Activated CD4-positive, alpha-beta T cell treated with anti-CD3 and anti-CD28 coated beads for 48 hours (primary cell): Measurements from ENCODE around the gene SORCS2.

Experiments used
- DNase-seq: peaks from one replicate; pipeline ENCODE4 v3.0.0-alpha.2; 2020

Gene SORCS2

DNA sequence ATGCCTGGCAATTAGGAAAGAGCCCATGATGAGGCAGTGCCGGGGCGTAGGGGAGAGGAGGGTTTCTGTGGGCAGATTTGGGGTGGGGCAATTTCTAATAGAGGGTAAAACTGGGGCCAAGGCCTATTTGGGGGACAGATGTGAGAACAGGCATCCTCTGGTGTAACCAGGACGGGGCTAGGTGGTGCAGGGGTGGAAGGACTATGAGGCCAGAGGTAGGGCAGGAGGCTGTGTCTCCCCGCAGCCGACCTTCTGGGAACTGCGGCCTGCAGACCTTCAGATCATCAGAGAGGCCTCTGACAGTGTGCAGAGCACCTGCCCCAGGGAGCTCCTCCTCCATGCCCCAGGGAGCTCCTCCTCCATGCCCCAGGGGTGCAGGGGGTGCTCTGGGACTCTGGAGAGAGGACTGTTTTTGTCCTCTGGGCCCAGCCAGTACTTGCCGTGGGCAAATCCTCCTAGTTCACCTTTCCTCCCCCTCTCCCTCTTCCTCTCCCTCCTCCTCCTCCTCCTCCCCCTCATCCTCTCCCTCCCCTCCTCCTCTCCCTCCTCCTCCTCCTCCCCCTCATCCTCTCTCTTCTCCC, 101.9 kb downstream of the SORCS2 start:
- DNase-seq = no peak

DNA sequence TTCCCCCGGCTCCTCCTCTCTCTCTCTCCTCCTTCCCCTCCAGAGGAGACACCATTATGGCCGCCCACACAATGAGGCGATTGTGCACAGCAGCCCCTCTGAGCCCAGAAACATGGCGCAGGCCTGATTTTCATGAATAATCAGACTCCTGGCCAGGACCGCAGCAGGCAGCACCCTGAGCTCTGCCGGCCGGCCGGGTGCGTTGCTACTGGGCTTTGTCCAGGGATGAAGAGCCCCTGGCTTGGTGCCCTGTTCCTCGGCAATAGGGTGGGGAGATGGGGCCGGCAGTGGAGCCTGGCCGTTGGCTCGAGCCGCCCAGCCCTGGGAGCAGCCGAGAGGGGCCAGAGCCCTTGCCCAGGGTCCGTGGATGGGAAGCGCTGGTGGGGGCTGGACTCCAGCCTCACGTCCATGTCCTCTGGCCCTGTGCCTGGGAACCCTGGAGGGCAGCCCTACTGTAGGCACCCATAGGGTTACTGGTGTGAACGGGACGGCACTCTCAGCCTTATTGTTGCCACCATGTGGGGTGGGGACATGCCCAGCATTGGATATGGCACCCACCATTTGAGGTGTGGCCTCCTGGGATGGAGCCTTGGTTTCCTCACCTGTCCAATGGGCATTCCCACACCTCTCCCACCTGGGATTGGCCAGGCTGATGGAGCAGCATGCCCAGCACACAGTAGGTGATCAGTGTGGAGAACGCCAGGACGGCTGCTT, 103.0 kb downstream of the SORCS2 start:
- DNase-seq = no peak

- DNase-seq = peak; percentile 34
Observed at GRCh38 chr4:7295911-7296660, 103.7 kb downstream of the SORCS2 start.

DNA sequence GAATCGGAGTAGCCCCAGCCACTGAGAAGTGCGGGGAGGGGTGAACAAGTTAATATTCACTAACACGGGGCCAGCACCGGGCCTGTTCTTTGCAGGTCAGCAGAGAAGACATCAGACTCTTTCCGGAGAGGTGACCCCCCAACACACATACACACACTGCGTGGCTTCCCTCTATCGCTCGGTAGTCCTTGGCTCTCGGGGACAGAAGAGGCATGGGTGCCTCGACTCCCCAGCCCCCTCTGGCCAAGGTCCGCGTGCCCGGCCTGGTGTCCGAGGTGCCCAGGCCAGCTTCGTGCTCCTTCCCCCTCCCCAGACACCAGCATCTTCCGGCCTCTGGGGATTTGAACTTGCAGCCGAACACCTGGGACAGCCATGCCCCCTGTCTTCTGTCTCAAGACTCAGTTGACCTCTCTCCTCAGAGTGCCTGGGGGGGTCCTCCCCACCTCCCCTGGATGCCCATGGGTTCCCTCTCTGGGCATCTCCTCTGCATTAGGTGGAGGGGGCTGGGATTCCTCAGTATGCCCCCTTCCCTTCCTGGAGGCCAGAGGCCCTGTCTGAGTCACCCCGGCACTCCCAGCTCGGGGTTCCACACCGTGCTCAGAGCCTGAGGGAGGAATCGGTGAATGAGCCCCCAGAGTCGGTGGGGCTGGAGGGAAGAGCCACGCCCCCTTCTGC, 104.5 kb downstream of the SORCS2 start:
- DNase-seq = no peak

- no peak for DNase-seq
Observed at GRCh38 chr4:7297374-7297773, 105.0 kb downstream of the SORCS2 start.

DNA sequence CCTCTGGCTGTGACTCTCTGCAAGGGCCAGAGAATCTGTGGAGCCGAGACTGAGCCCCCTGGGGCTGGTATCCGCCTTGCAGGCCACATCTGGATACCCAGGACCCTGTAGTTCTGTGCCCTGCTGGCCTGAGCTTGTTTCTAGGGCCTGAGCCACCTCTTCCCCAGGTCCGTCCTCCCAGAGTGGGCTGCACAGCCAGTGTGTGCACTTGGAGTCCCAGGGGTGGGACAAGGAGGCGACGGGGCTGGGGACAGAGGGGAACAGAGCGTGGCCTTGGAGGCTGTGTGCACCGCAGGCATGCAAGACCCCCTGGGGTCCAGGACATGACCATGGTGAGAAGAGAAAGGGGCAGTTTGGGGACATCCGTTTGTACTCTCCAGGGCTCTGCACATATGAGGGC, 105.5 kb downstream of the SORCS2 start:
- DNase-seq = no peak

- no peak for DNase-seq
Observed at GRCh38 chr4:7298619-7299009, 106.3 kb downstream of the SORCS2 start.

DNA sequence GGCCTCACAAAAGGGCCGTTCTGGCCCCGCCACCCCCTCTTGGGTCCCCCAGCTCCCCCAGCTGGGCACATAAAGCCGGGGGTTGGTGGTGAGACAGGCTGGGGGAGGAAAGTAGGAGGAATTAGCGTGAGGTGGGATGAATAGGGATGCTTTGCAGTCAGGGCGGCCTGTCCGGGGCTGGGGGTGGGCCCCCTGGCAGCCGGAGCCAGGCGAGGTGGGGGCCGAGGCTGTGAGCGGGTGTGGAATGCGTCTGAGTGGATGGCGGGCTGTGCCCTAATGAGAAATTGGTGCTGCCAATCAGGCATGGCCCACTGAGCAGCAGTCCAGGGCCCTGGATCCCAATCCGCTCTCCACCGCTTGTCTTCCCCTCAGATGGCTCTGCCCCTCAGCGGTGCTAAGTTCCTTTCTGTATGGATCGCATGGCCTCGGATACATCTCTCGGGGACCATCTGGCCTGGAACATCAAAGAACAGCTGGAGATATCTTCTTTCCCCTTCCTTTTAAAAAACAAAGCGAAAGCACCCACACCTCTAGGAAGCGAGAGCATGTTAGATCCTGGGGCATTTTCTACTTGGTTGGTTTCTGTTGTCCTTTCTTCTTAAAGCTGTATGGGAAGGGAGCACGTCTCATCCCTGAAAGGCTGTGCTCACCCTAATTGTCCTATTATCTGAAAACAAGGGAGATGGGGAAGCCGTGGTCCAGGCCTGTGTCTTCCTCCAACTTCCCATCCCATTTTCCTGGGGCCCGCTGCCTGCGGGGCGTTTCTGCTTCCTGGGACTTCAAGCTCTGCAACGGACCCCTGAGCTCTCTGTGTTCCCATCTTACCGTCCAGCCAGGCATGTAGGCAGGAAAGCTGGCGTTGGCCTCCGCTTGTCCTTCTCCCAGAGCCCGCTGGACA, 106.9 kb downstream of the SORCS2 start:
- no peak for DNase-seq

DNA sequence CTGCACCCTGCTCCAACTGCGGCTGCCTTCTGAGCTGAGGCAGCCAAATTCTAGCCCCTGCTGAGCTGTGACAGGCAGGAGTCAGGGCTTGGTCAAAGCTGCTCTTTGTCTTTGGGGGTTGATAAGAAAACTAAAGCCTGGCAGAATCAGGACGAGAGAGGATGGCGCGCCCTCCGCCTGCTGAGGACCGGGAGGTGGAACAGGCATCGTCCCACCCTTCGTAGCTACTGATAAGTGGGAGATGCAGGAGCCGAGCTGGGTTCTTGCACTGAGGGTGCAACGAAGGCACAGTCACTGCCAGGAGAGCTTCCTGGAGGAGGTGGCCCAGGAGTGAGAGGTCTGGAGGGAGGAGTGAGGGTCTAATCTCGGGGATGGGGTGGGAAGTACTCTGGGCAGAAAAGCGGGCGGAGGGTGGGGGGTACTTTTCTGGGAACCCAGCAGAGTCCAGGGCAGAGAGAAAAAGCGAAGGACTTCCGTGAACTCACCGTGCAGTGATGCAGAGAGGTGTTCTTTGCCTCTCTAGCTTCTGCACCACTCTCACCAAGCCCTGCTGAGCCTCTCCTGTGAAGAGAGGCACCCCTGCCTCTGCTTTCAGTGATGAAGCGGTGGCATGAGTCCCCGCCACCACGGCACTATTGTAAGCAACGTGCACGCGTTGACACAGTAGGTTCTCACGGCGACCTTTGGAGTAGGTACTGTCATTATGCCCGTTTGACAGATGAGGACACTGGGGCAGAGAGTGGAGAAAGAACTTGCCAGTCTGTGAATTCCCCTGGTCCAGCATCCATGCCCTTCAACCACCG, 107.8 kb downstream of the SORCS2 start:
- DNase-seq = no peak

DNA sequence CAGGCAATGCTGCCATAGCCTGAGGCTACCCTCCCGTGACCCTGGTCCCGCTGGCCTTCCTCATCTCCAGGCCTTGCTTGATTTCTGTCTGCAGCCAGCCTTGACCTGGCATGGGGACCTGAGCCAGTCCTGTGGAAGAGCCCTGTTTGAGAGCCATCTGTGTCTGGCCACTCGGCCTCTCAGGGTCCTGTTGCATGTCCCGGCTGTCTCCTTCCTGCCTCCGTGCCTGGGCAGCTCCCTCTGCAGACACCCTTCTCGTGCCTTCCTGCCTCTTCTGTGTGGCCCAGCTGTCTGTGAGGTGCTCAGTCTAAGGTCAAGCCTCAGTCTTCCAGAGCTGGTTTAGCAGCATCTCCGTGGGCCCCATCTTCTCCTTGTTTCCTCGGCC, 108.4 kb downstream of the SORCS2 start:
- no peak for DNase-seq

DNA sequence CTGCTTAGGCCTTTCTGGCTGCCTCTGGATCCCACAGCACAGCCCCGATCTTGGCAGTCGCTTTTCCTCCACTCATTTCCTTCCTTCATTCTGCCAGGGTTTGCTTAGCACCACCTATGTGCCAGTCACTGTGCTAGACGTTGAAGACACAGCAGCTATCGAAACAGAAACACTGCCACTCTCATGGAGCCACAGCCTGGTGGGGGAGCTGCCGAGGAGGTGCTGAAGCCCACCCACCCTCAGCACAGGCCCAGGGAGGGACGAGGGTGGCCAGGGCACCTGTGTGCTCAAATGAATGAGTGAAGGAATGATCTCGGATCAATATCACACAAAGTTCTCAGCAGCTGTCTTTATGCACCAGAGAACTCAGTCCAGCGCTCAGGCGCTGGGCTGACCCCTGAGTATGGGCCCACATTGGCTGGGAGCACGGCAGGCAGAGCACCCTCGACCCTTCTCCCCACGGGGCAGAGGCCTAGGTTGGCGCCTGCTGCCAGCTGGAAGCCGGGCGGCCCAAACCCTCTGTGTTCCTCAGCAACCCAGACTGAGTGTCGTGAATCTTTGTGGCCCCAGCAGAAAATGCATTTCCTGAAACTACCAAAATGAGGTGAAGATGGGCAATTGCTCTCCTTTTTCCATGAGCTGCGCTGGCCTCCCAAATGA, 108.9 kb downstream of the SORCS2 start:
- DNase-seq = no peak

DNA sequence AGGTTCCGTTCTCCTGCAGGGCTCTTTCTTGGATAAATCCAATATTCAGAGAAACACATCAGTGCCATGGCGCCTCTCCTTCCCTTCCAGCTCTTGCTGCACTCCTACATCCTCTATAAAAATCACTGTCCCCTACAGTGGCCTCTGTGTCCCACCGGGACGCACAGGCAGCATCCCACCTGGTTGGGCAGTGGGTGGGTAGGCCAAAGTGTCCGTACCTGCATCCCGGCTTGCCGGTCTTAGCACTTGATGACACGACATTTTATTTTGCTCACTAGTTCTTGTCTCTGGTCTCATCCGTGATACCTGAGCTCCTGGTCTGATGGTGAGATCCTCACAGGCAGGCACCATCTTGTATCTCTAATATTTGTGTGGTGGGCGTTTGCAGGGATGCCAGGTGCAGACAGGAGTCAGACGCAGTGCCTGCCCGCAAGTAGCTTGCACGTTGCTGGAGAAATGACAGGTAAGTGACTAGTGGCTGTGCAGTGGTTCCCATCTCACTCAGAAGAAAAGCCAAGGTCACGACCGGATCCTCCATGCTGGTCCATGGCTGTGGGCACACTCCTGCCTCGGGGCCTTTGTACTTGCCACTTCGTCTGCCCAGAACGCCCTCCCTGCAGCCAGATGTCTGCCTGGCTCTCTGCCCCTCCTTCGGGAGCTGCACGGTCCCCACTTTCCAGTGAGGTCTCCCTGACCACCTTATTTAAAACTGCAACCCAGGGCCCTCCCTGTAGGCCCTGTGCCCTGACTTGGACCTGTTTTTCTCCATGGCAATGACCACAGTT, 109.7 kb downstream of the SORCS2 start:
- DNase-seq = no peak

DNA sequence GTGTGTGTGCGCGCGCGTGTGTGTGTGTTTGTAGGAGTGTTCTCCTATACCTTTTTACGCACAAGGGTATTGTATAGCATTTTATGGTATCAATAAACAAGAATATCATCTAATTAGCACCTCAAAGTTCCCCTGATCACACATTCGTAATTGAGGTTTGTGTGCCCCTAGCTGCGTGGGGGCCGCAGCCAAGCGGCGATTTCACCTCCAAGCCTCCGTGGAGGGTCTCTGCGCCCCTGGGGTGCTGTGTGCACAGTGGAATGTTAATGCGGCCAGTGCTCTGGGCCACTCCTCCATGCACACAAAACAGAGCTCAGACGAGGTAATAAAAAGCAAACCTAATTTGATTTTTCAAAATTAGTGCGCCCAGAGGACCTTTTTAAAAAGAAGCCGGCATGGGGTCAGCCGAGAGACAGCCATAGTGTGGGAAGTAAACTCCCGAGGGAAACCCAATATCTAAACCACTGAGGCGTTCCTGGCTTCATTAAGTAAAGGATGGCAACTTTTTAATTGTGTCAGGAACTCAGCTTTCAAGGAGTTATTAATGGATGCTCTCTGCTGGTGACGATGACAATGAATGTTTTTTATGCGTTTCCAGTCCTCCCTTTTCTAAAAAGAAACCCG, 110.6 kb downstream of the SORCS2 start:
- no peak for DNase-seq

GRCh38 chr4:7303561-7303960, 111.2 kb downstream of the SORCS2 start:
- DNase-seq = no peak

GRCh38 chr4:7304436-7304835, 112.1 kb downstream of the SORCS2 start:
- DNase-seq = no peak

DNA sequence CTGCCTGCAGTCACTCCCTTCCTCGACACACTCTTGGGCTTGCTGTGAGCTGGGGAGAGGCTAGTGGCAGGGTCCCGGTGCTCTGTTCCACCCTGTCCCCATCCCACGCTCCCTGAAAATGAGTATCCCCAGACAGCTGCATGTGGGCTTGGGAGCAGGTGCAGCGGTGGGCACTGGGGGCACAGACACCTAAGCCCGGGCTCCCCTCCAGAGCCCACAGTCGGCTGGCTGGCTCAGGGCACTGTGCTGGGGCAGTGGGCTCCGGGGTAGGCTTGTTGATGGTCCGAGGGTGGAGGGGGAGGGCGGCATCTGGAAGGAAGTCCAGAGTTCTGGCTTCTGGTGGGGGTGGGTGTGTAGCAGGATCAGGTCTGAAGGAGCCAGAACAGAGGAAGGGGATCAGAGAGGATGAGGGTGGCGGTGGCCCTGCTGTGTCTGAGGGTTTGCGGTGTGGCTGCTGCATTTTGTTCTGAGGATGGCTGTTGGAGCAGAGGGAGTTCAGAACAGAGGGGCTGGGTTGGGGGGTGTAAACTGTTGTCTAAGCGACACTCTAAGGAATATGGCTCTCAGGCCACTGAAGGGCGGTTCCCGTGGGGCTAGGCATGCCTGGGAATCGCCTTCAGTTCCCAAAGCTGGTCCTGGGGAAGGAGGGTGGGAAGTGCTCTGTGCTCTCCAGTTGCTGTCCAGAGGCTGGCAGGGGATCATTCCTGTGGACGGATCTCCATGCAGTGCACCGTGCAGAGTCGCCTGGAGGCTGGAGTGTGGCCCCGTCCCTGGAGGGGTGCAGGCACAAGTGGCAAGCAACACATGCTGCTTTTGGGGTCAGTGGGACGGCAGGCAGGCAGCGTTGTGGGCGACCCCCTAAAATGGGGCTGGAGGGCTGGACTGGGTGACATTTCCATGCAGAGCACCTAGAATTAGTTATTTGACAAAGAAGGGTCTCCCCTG, 114.0 kb downstream of the SORCS2 start:
- no peak for DNase-seq

DNA sequence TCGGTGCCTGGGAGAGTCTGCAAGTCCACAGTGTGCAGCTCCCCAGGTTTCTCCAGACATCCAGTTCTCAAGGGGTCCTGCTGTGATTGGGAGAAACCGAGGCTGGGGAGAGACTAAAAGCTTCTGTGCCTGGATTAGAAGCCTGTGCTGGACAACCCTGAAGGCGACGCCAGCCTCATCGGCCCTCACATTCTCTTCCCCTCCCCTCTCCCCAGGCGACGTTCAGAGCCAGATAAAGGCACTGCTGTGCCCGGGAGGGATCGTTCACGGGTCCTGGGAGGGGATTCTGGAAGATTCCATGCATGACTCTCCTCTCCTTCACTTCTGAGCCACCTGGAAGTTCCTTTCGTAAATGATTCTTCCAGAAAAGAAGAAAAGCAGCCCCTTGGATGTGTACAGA, 114.6 kb downstream of the SORCS2 start:
- DNase-seq = no peak

- no peak for DNase-seq
Observed at GRCh38 chr4:7307394-7308099, 115.2 kb downstream of the SORCS2 start.
